ENCODE data around the gene STOML1.
A peak's percentile ranks its signal among the peaks of the same experiment; 100 is the strongest.
"Not testable (repeated sequence)": the region's sequence is repeated elsewhere in the genome, so short reads cannot be mapped to it uniquely, and the experiment has no call there.

The STOML1 gene

GRCh38 chr15:73986055-73986775, 5.9 kb downstream of the STOML1 start:
- no peak for DNase-seq

GRCh38 chr15:73985101-73985873, 6.8 kb downstream of the STOML1 start:
- no peak for DNase-seq

GRCh38 chr15:73984208-73984979, 7.7 kb downstream of the STOML1 start:
- DNase-seq: no peak

GRCh38 chr15:73983773-73984172, 8.3 kb downstream of the STOML1 start:
- DNase-seq: no peak

GRCh38 chr15:73983211-73983727, 8.8 kb downstream of the STOML1 start:
- peak; percentile 85 for DNase-seq

- DNase-seq: peak; percentile 99
These were observed 9.7 kb downstream of the STOML1 start for GRCh38 chr15:73982222-73982962.

GRCh38 chr15:73981761-73982221, 10.3 kb downstream of the STOML1 start:
- DNase-seq: no peak

GRCh38 chr15:73979636-73980035, 12.5 kb downstream of the STOML1 start:
- no peak for DNase-seq

- DNase-seq: no peak
These were observed 13.2 kb downstream of the STOML1 start for GRCh38 chr15:73978896-73979295.

- DNase-seq: peak; percentile 69
These were observed 16.5 kb downstream of the STOML1 start for GRCh38 chr15:73975440-73976125.

- DNase-seq: not testable (repeated sequence)
These were observed 18.4 kb downstream of the STOML1 start for GRCh38 chr15:73973683-73974200.

GRCh38 chr15:73972984-73973682, 19.0 kb downstream of the STOML1 start:
- DNase-seq: peak; percentile 82

GRCh38 chr15:73969151-73969759, 22.8 kb downstream of the STOML1 start:
- DNase-seq: no peak

- no peak for DNase-seq
These were observed 23.6 kb downstream of the STOML1 start for GRCh38 chr15:73968461-73968860.

- DNase-seq: peak; percentile 60
These were observed 26.4 kb downstream of the STOML1 start for GRCh38 chr15:73965758-73966113.

GRCh38 chr15:73965094-73965757, 26.9 kb downstream of the STOML1 start:
- DNase-seq: no peak

GRCh38 chr15:73964736-73965093, 27.4 kb downstream of the STOML1 start:
- DNase-seq: peak; percentile 78

GRCh38 chr15:73962433-73962832, 29.7 kb downstream of the STOML1 start:
- no peak for DNase-seq

- DNase-seq: peak; percentile 50
These were observed 31.5 kb downstream of the STOML1 start for GRCh38 chr15:73960472-73961070.

GRCh38 chr15:73959801-73960200, 32.3 kb downstream of the STOML1 start:
- no peak for DNase-seq

All from fibroblast of skin of right biceps (primary cell).